Measurements from ENCODE around the gene DNAH6.
"Not testable (repeated sequence)": the region's sequence is repeated elsewhere in the genome, so short reads cannot be mapped to it uniquely, and the experiment has no call there.

Gene DNAH6

DNA sequence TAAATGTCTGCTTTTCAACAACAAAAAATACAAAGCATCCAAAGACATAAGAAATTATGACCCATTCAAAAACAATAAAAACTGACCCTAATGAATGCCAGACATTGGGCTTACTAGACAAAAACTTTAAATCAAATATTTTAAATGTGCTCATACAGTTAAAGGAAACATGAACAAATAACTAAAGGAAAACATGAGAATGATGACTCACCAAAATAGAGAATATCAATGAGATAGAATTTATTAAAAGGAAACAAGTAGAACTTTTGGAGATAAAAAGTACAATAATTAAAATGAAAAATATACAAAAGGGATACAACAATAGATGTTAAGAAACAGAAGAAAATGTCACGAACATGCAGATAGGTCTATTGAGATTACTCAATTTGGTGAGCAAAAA lies 254.0 kb downstream of the DNAH6 start:
- Histone ChIP-seq H3K27me3 (no peaks in the 10 kb centered on the region), H3K9me3 (no peaks in the 10 kb centered on the region), H3K27ac (no peak overlapping the region), H3K36me3 (no peaks in the 10 kb centered on the region), H3K4me3 (ENCODE audit: low read depth in 1 of 2, low read length in 1 of 2) (no peak overlapping the region), H3K4me1 (ENCODE audit: control insufficient read depth in 1 of 2, insufficient read depth in 1 of 2, low read depth in 1 of 2, low read length in 1 of 2) (no peaks in the 10 kb centered on the region)
- TF ChIP-seq, protein P1, sequence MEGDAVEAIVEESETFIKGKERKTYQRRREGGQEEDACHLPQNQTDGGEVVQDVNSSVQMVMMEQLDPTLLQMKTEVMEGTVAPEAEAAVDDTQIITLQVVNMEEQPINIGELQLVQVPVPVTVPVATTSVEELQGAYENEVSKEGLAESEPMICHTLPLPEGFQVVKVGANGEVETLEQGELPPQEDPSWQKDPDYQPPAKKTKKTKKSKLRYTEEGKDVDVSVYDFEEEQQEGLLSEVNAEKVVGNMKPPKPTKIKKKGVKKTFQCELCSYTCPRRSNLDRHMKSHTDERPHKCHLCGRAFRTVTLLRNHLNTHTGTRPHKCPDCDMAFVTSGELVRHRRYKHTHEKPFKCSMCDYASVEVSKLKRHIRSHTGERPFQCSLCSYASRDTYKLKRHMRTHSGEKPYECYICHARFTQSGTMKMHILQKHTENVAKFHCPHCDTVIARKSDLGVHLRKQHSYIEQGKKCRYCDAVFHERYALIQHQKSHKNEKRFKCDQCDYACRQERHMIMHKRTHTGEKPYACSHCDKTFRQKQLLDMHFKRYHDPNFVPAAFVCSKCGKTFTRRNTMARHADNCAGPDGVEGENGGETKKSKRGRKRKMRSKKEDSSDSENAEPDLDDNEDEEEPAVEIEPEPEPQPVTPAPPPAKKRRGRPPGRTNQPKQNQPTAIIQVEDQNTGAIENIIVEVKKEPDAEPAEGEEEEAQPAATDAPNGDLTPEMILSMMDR (IDR thresholded peaks at IDR 0.05): no peak

DNA sequence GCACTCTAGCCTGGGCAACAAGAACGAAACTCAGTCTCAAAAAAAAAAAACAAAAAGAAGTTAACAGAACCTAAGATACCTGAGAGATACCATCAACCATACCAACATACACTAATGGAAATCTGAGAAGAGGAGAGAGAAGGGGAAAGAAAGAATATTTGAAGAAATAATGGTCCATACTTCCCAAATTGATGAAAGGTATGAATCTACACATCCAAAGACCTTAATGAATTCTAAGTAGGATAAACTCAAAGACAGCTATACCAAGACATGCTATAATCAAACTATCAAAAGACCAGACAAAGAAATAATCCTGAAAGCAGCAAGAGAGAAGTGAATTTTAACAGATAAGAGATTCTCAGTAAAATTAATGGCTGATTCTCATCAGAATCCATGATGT lies 255.0 kb downstream of the DNAH6 start:
- Histone ChIP-seq H3K9me3 (no peaks in the 10 kb centered on the region), H3K27ac (no peak overlapping the region), H3K27me3 (no peaks in the 10 kb centered on the region), H3K36me3 (no peaks in the 10 kb centered on the region), H3K4me3 (ENCODE audit: low read depth in 1 of 2, low read length in 1 of 2) (no peak overlapping the region), H3K4me1 (ENCODE audit: control insufficient read depth in 1 of 2, insufficient read depth in 1 of 2, low read depth in 1 of 2, low read length in 1 of 2) (no peaks in the 10 kb centered on the region)
- TF ChIP-seq, protein P1 (IDR thresholded peaks at IDR 0.05): no peak

DNA sequence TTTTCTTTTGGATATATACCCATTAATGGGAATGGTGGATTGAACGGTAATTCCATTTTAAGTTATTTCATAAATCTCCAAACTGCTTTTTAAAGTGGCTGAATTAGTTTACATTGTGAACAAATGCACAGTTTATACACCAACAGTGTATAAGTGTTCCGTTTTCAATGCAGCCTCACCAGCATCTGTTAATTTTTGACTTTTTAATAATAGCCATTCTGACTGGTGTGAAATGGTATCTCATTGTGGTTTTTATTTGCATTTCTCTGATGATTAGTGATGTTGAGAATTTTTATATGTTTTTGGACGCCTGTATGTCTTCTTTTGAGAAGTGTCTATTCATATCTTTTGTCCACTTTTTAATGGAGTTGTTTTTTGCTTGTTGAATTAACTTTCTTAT lies 257.3 kb downstream of the DNAH6 start:
- H3K36me3 ChIP-seq; H3K27ac ChIP-seq; H3K27me3 ChIP-seq; H3K9me3 ChIP-seq; H3K4me1 ChIP-seq (ENCODE audit: control insufficient read depth in 1 of 2, insufficient read depth in 1 of 2, low read depth in 1 of 2, low read length in 1 of 2); H3K4me3 ChIP-seq (ENCODE audit: low read depth in 1 of 2, low read length in 1 of 2): not testable (repeated sequence)

DNA sequence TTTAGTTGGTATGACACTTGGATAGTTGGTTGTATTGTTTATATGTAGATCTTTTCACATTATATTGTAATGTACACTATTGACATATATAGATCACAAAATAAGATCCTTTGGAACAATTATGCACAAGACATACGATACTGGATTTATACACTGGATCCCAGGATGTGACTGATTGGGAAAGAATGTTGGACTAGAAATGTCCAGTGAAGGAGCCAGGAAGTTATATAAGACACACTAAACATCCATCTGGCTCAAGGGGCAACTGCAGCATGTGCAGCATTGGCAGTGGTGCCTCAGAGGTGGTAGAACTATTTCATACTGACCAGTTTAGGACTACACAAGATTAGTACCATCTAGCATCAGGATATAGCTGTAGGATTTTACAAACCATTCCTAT lies 259.7 kb downstream of the DNAH6 start:
- Histone ChIP-seq H3K27ac (no peak overlapping the region), H3K36me3 (no peaks in the 10 kb centered on the region), H3K27me3 (no peaks in the 10 kb centered on the region), H3K9me3 (no peaks in the 10 kb centered on the region), H3K4me1 (ENCODE audit: control insufficient read depth in 1 of 2, insufficient read depth in 1 of 2, low read depth in 1 of 2, low read length in 1 of 2) (no peaks in the 10 kb centered on the region), H3K4me3 (ENCODE audit: low read depth in 1 of 2, low read length in 1 of 2) (no peak overlapping the region)
- TF ChIP-seq, protein P1 (IDR thresholded peaks at IDR 0.05): no peak

DNA sequence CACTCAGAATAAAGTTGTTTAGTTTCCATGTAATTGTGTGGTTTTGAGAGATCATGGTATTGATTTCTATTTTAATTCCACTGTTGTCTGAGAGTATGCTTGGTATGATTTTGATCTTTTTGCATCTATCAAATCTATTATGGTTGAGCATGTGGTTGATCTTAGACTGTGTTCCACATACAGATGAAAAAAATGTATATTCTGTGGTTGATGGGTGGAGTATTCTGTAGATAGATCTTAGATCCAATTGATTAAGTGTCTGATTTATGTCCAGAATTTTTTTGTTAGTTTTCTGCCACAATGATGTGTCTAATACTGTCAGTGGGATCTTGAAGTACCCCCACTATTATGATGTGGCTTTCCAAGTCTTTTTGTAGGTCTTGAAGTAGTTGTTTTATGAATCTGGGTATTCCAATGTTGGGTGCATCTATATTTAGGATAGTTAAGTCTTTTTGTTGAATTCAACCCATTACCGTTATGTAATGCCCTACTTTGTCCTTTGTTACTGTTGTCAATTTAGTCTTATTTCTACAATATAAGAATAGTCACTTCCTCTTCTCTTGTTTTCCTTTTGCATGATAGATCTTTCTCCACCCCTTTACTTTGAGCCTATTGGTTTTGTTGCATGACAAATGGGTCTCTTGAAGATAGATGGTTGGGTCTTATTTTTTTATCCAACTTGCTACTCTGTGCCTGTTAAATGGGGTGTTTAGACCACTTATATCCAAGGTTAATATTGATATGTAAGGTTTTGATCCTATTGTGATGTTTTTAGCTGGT lies 262.8 kb downstream of the DNAH6 start:
- Histone ChIP-seq H3K27me3 (no peaks in the 10 kb centered on the region), H3K27ac (no peak overlapping the region), H3K4me3 (ENCODE audit: low read depth in 1 of 2, low read length in 1 of 2) (no peak overlapping the region), H3K36me3 (no peaks in the 10 kb centered on the region), H3K9me3 (no peaks in the 10 kb centered on the region), H3K4me1 (ENCODE audit: control insufficient read depth in 1 of 2, insufficient read depth in 1 of 2, low read depth in 1 of 2, low read length in 1 of 2) (no peaks in the 10 kb centered on the region)
- TF ChIP-seq, protein P1 (IDR thresholded peaks at IDR 0.05): no peak

DNA sequence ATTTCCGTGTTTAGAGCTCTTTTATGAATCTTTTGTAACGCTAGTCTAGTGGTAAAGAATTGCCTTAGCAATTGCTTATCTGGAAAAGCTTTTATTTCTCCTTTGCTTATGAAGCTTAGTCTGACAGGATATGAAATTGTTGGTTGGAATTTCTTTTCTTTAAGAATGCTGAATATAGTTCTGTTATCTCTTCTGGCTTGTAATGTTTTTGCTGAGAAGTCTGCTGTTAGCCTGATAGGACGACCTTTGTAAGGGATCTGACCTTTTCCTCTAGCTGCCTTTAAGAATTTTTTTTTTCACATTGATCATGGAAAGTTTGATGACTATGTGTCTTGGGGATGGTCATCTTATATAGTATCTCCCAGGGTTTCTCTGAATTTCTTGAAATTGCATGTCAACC lies 263.5 kb downstream of the DNAH6 start:
- TF ChIP-seq, protein P1 (IDR thresholded peaks at IDR 0.05): no peak
- no peaks in the 10 kb centered on the region for H3K36me3 ChIP-seq
- no peak overlapping the region for H3K27ac ChIP-seq
- H3K4me3 ChIP-seq (ENCODE audit: low read depth in 1 of 2, low read length in 1 of 2): no peak overlapping the region
- H3K27me3 ChIP-seq: no peaks in the 10 kb centered on the region
- H3K9me3 ChIP-seq: no peaks in the 10 kb centered on the region
- no peaks in the 10 kb centered on the region for H3K4me1 ChIP-seq (ENCODE audit: control insufficient read depth in 1 of 2, insufficient read depth in 1 of 2, low read depth in 1 of 2, low read length in 1 of 2)
